ENCODE results near the gene LAGE3.

DNA sequence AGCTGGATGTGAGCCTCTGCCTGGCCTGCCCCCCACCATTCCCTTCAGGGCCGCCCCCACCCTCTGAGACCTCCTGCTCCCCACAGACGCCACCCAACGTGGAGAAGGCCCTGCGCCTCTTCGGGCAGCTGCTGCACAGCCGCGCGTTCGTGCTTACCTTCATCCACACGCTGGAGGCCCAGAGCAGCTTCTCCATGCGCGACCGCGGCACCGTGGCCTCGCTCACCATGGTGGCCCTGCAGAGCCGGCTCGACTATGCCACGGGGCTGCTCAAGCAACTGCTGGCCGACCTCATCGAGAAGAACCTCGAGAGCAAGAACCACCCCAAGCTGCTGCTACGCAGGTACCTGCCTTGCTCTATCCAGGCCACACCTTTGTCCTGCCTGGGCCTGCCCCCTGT lies 10.9 kb downstream of the LAGE3 start:
- TF ChIP-seq, protein P1, sequence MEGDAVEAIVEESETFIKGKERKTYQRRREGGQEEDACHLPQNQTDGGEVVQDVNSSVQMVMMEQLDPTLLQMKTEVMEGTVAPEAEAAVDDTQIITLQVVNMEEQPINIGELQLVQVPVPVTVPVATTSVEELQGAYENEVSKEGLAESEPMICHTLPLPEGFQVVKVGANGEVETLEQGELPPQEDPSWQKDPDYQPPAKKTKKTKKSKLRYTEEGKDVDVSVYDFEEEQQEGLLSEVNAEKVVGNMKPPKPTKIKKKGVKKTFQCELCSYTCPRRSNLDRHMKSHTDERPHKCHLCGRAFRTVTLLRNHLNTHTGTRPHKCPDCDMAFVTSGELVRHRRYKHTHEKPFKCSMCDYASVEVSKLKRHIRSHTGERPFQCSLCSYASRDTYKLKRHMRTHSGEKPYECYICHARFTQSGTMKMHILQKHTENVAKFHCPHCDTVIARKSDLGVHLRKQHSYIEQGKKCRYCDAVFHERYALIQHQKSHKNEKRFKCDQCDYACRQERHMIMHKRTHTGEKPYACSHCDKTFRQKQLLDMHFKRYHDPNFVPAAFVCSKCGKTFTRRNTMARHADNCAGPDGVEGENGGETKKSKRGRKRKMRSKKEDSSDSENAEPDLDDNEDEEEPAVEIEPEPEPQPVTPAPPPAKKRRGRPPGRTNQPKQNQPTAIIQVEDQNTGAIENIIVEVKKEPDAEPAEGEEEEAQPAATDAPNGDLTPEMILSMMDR (IDR thresholded peaks at IDR 0.05; ENCODE audit: low read depth, low read length) = no peak
- no peak for TF ChIP-seq EZH2phosphoT487 (IDR thresholded peaks at IDR 0.05; ENCODE audit: low read depth)

Measured in OCI-LY3 (cell line).